ENCODE data around the gene GGCT.

GRCh38 chr7:30459591-30460245 lies 44.9 kb downstream of the GGCT start:
- TF ChIP-seq CTCF (IDR thresholded peaks at IDR 0.05; ENCODE audit: insufficient read depth, low read length, poor library complexity, severe bottlenecking) (no peak), EZH2phosphoT487 (conservative IDR thresholded peaks at IDR 0.05; ENCODE audit: low read length) (no peak)
